A673 (cell line): ENCODE results near the gene CRELD2. TPM values are rescaled to one million over a fixed set of nuclear protein-coding genes. Genes with fewer than 3 reads are reported as not detected.

Experiments used
- BruUV-seq: library from RNA; stranded (reverse); fragments of 400-500 nt; replicated peaks from 2 replicates; lab custom pipeline; 2021; lab: Mats Ljungman, UMichigan
- CTCF ChIA-PET: fragments of 300-600 bp; sonication (Branson Sonifier 250); formaldehyde crosslinking; loops from one replicate; lab custom pipeline; 2022; ENCODE audit warnings: antibody characterized with exemption; lab: Charles Lee
- POLR2A ChIA-PET: fragments of 300-600 bp; sonication (Branson Sonifier 250); formaldehyde crosslinking; loops from one replicate; lab custom pipeline; 2022; ENCODE audit warnings: antibody characterized with exemption; ENCODE audit not compliant: low non-redundant PET; lab: Charles Lee
- DNase-seq: peaks from one replicate; pipeline ENCODE4 v3.0.0-alpha.2; 2015; ENCODE audit warnings: low spot score
- H3K27ac ChIP-seq: fragments of 200-600 bp; sonication (generic); 2 replicates; pipeline ENCODE4 v1.5.1; 2016; ENCODE audit warnings: mixed run types, low read depth, mild to moderate bottlenecking, mixed read lengths, antibody characterized with exemption, low read length; ENCODE audit not compliant: poor library complexity, severe bottlenecking
- H3K27me3 ChIP-seq: fragments of 200-600 bp; sonication (generic); replicated peaks from 2 replicates; pipeline ENCODE4 v1.6.1; 2017; ENCODE audit warnings: mixed run types, low read depth, mild to moderate bottlenecking, mixed read lengths, antibody characterized with exemption, low read length; ENCODE audit not compliant: insufficient read depth, poor library complexity
- H3K36me3 ChIP-seq: fragments of 200-600 bp; sonication (generic); 2 replicates; pipeline ENCODE4 v1.6.1; 2016; ENCODE audit warnings: mixed run types, mild to moderate bottlenecking, mixed read lengths, antibody characterized with exemption, low read length; ENCODE audit not compliant: insufficient read depth, poor library complexity, severe bottlenecking
- H3K4me1 ChIP-seq: fragments of 200-600 bp; sonication (generic); 2 replicates; pipeline ENCODE4 v1.6.1; 2017; ENCODE audit warnings: mixed run types, mild to moderate bottlenecking, mixed read lengths, antibody characterized with exemption, low read length; ENCODE audit not compliant: insufficient read depth, poor library complexity, severe bottlenecking
- H3K4me3 ChIP-seq: fragments of 200-600 bp; sonication (generic); 2 replicates; pipeline ENCODE4 v1.5.1; 2016; ENCODE audit warnings: low read depth, mixed run types, mild to moderate bottlenecking, mixed read lengths, low read length; ENCODE audit not compliant: poor library complexity, severe bottlenecking
- H3K9me3 ChIP-seq: fragments of 200-600 bp; sonication (generic); 2 replicates; pipeline ENCODE4 v1.6.1; 2016; ENCODE audit warnings: mixed run types, low read depth, mild to moderate bottlenecking, mixed read lengths, antibody characterized with exemption, low read length; ENCODE audit not compliant: poor library complexity, severe bottlenecking
- EZH2 ChIP-seq: fragments of 200-600 bp; sonication (generic); IDR thresholded peaks from 2 replicates; pipeline ENCODE4 v1.6.1; 2017; ENCODE audit warnings: borderline replicate concordance, low read depth, mild to moderate bottlenecking, mixed read lengths, antibody characterized with exemption, low read length; ENCODE audit not compliant: poor library complexity, severe bottlenecking
- intact Hi-C: fragments of 100-400 bp; cut with micrococcal nuclease; formaldehyde crosslinking; loops from one replicate; pipeline ENCODE4 v1.10.0; 2022; ENCODE audit not compliant: unreplicated experiment
- total RNA-seq: library from RNA; stranded (reverse); gene quantifications from 2 replicates; pipeline ENCODE4 v1.2.3, GENCODE V29; 2021
- TF ChIP-seq, protein P1 (sequence below): fragments of 300-800, 200-600 bp; sonication (generic); conservative IDR thresholded peaks from 2 replicates; pipeline ENCODE4 v1.5.1; 2017; ENCODE audit warnings: low read depth, mild to moderate bottlenecking, antibody characterized with exemption, low read length, moderate library complexity, mixed read lengths

CRELD2 gene
- total RNA-seq, 1 experiment from 2014 or later = 54.7 TPM

DNA sequence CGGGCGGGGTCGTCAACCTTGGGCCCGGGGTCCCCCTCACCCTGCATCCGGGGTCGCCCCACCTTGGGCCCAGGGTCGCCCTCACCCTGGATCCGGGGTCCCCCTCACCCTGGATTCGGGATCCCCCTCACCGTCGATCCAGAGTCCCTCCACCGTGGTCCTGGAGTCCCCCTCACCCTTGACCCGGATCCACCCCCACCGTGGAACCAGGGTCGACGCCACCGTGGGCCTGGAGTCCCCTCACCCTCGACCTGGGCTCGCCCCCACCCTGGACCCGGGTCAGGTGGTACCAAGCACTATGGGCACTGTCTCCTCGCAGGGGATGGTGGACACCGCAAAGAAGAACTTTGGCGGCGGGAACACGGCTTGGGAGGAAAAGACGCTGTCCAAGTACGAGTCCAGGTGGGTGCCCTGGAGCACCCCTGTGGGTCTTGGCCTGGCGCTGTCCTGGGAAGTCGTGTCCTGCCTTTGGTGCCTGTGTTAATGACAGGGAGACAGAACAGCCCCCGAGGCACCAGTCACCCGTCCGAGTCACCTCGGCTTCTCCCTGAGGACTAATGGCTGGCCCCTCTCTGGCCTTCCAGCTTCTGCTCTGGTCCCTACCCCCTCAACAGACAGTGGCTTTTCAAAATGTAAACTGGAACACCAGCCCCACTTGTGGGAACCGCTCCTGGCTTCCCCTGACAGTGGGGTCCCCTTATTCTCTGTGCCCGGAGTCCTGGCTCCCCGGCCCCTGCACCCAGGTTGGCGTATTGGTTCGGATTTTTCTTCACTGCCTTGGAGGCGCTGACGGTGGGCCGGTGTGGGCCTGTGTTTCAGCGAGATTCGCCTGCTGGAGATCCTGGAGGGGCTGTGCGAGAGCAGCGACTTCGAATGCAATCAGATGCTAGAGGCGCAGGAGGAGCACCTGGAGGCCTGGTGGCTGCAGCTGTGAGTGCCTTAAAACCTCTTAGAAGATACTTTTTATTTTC lies 762 bp downstream of the CRELD2 start:
- H3K9me3 ChIP-seq = no peaks in the 10 kb centered on the region
- ChIA-PET POLR2A (interaction anchor here (0.6 kb wide), 1 partner anchor 136 kb away, joined by 11 read pairs; no protein-coding TSS in a partner anchor), CTCF (no interaction called here)
- intact Hi-C loops = loop anchor here (5.0 kb wide), 1 partner anchor 152 kb away; no protein-coding TSS in a partner anchor
- H3K4me3 ChIP-seq = peak overlapping the region; percentile 99
- no TSS peak for BruUV-seq
- no peak for DNase-seq
- no peaks in the 10 kb centered on the region for H3K27me3 ChIP-seq
- peak overlapping the region; percentile 93 for H3K27ac ChIP-seq
- H3K4me1 ChIP-seq = peaks cover 17% of the 10 kb centered on the region
- TF ChIP-seq EZH2 = no peak
- TF ChIP-seq, protein P1, sequence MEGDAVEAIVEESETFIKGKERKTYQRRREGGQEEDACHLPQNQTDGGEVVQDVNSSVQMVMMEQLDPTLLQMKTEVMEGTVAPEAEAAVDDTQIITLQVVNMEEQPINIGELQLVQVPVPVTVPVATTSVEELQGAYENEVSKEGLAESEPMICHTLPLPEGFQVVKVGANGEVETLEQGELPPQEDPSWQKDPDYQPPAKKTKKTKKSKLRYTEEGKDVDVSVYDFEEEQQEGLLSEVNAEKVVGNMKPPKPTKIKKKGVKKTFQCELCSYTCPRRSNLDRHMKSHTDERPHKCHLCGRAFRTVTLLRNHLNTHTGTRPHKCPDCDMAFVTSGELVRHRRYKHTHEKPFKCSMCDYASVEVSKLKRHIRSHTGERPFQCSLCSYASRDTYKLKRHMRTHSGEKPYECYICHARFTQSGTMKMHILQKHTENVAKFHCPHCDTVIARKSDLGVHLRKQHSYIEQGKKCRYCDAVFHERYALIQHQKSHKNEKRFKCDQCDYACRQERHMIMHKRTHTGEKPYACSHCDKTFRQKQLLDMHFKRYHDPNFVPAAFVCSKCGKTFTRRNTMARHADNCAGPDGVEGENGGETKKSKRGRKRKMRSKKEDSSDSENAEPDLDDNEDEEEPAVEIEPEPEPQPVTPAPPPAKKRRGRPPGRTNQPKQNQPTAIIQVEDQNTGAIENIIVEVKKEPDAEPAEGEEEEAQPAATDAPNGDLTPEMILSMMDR = no peak
- no peaks in the 10 kb centered on the region for H3K36me3 ChIP-seq

GRCh38 chr22:49920859-49921258 lies 2.4 kb downstream of the CRELD2 start:
- intact Hi-C loops = no loop called here
- TF ChIP-seq, protein P1 = no peak
- no peak for TF ChIP-seq EZH2
- peaks cover 17% of the 10 kb centered on the region for H3K4me1 ChIP-seq
- H3K9me3 ChIP-seq = no peaks in the 10 kb centered on the region
- H3K4me3 ChIP-seq = no peak overlapping the region
- no peak for DNase-seq
- no peaks in the 10 kb centered on the region for H3K36me3 ChIP-seq
- H3K27me3 ChIP-seq = no peaks in the 10 kb centered on the region
- no TSS peak for BruUV-seq
- no peak overlapping the region for H3K27ac ChIP-seq
- ChIA-PET POLR2A (no interaction called here), CTCF (no interaction called here)

DNA sequence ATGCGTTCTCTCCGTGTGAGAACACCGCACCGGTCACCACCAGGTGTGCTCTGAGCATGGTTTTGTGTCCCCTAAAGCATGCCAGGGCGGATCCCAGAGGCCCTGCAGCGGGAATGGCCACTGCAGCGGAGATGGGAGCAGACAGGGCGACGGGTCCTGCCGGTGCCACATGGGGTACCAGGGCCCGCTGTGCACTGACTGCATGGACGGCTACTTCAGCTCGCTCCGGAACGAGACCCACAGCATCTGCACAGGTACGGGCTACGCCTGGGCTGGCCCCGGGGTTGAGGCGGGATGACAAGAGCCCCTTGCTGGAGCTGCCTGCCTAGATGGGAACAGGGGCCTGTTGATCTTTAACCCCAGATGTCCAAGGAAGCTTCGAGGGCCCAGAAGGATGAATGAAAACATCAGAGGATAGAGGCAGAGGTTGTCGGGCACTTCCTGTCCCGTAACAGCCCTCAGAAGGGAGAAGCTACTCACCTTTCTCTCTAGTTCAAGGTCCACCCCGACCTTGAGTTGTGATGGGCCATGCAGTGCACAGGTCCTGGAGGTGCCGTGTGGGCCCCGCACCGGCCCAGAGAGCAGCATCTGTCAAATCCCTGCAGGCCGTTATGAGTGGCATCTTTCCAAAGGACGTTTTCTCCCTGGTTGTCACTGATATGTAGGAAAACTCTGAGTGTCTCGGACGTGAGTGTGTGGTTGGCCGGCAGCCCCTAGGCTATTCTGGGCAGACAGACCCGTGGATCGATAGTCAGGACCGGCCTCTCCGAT lies 3.3 kb downstream of the CRELD2 start:
- no peaks in the 10 kb centered on the region for H3K27me3 ChIP-seq
- intact Hi-C loops = no loop called here
- DNase-seq = no peak
- no peaks in the 10 kb centered on the region for H3K36me3 ChIP-seq
- H3K4me1 ChIP-seq = peaks cover 17% of the 10 kb centered on the region
- H3K27ac ChIP-seq = no peak overlapping the region
- no peak for TF ChIP-seq EZH2
- TF ChIP-seq, protein P1 = no peak
- BruUV-seq = no TSS peak
- H3K9me3 ChIP-seq = no peaks in the 10 kb centered on the region
- H3K4me3 ChIP-seq = no peak overlapping the region
- ChIA-PET POLR2A (no interaction called here), CTCF (no interaction called here)
